PC-9 (cell line): ENCODE results near the gene HHEX. TPM values are rescaled to one million over a fixed set of nuclear protein-coding genes. Genes with fewer than 3 reads are reported as not detected.

ENCODE experiments used
- BruUV-seq: library from RNA; stranded (reverse); fragments of 400-500 nt; replicated peaks from 2 replicates; lab custom pipeline; 2021; lab: Mats Ljungman, UMichigan
- CTCF ChIA-PET: fragments of 300-600 bp; sonication (Branson Sonifier 250); formaldehyde crosslinking; loops from one replicate; lab custom pipeline; 2022; ENCODE audit warnings: antibody characterized with exemption; lab: Charles Lee
- POLR2A ChIA-PET: fragments of 300-600 bp; sonication (Branson Sonifier 250); formaldehyde crosslinking; loops from one replicate; lab custom pipeline; 2022; ENCODE audit warnings: antibody characterized with exemption; ENCODE audit not compliant: unreplicated experiment; lab: Charles Lee
- DNase-seq, 2 experiments: peaks; one replicate each; pipeline versions ENCODE4 v3.0.0 to v3.0.0-alpha.2; 2015 to 2022; ENCODE audit warnings: mixed read lengths in 1 of 2
- H2AFZ ChIP-seq: fragments of 200-600 bp; sonication (generic); 2 replicates; pipeline ENCODE4 v1.8.1; 2017; ENCODE audit warnings: antibody characterized with exemption
- H3F3A ChIP-seq: fragments of 200-600 bp; sonication (generic); 2 replicates; pipeline ENCODE4 v1.8.1; 2017; ENCODE audit warnings: antibody characterized with exemption, mild to moderate bottlenecking, low read depth; ENCODE audit not compliant: insufficient read depth
- H3K27ac ChIP-seq: fragments of 200-600 bp; sonication (generic); 2 replicates; pipeline ENCODE4 v1.6.1; 2016; ENCODE audit warnings: mixed run types
- H3K27me3 ChIP-seq: fragments of 200-600 bp; sonication (generic); 2 replicates; pipeline ENCODE4 v1.6.1; 2016; ENCODE audit warnings: low read depth, mixed run types; ENCODE audit not compliant: insufficient read depth
- H3K36me3 ChIP-seq: fragments of 200-600 bp; sonication (generic); 2 replicates; pipeline ENCODE4 v1.6.1; 2016; ENCODE audit warnings: low read depth, mixed run types
- H3K4me1 ChIP-seq: fragments of 200-600 bp; sonication (generic); replicated peaks from 2 replicates; pipeline ENCODE4 v1.6.1; 2016; ENCODE audit warnings: mixed run types; ENCODE audit not compliant: insufficient read depth
- H3K4me2 ChIP-seq: fragments of 200-600 bp; sonication (generic); 2 replicates; pipeline ENCODE4 v1.6.1; 2017; ENCODE audit warnings: mixed run types
- H3K4me3 ChIP-seq: fragments of 200-600 bp; sonication (generic); 2 replicates; pipeline ENCODE4 v1.6.1; 2016; ENCODE audit warnings: mixed run types
- H3K79me2 ChIP-seq: fragments of 200-600 bp; sonication (generic); 2 replicates; pipeline ENCODE4 v1.6.1; 2017; ENCODE audit warnings: low read depth, mixed run types
- H3K9me2 ChIP-seq: fragments of 200-600 bp; sonication (generic); 2 replicates; pipeline ENCODE4 v1.8.1; 2017; ENCODE audit warnings: mild to moderate bottlenecking; ENCODE audit not compliant: insufficient read depth
- H3K9me3 ChIP-seq: fragments of 200-600 bp; sonication (generic); 2 replicates; pipeline ENCODE4 v1.8.1; 2016; ENCODE audit warnings: low read depth; ENCODE audit not compliant: insufficient read depth
- H4K20me1 ChIP-seq: fragments of 200-600 bp; sonication (generic); 2 replicates; pipeline ENCODE4 v1.8.1; 2017; ENCODE audit not compliant: insufficient read depth
- CTCF ChIP-seq: fragments of 200-600 bp; sonication (generic); conservative IDR thresholded peaks from 2 replicates; pipeline ENCODE4 v1.6.1; 2017; ENCODE audit warnings: mixed run types, antibody characterized with exemption, mild to moderate bottlenecking, moderate library complexity
- EZH2 ChIP-seq: fragments of 200-600 bp; sonication (generic); IDR thresholded peaks from 2 replicates; pipeline ENCODE4 v1.8.0; 2017; ENCODE audit warnings: antibody characterized with exemption, low read depth
- intact Hi-C: fragments of 100-400 bp; cut with micrococcal nuclease; formaldehyde crosslinking; loops from one replicate; pipeline ENCODE4 v1.10.0; 2022; ENCODE audit not compliant: unreplicated experiment
- total RNA-seq: library from RNA; stranded (reverse); gene quantifications from 2 replicates; pipeline ENCODE4 v1.2.3, GENCODE V29; 2021

HHEX gene
- total RNA-seq, 1 experiment from 2014 or later: 7.8 TPM

GRCh38 chr10:92714872-92715271, 25.1 kb downstream of the HHEX start:
- DNase-seq: no peak
- no peaks in the 10 kb centered on the region for H3K9me2 ChIP-seq
- H3K36me3 ChIP-seq: no peaks in the 10 kb centered on the region
- POLR2A ChIA-PET: interaction anchor here (0.6 kb wide), 1 partner anchor 108 kb away, joined by 8 read pairs; no protein-coding TSS in a partner anchor
- H4K20me1 ChIP-seq: no peaks in the 10 kb centered on the region
- no peaks in the 10 kb centered on the region for H3K4me1 ChIP-seq
- CTCF ChIA-PET: no interaction called here
- no peaks in the 10 kb centered on the region for H3K9me3 ChIP-seq
- H3F3A ChIP-seq: no peaks in the 10 kb centered on the region
- H3K4me3 ChIP-seq: no peak overlapping the region
- no peak overlapping the region for H3K4me2 ChIP-seq
- intact Hi-C loops: no loop called here
- no TSS peak for BruUV-seq
- H3K27me3 ChIP-seq: no peaks in the 10 kb centered on the region
- TF ChIP-seq CTCF: no peak
- TF ChIP-seq EZH2: no peak
- no peaks in the 10 kb centered on the region for H3K79me2 ChIP-seq
- H2AFZ ChIP-seq: no peak overlapping the region
- H3K27ac ChIP-seq: no peak overlapping the region

GRCh38 chr10:92719991-92720830, 30.5 kb downstream of the HHEX start:
- no peaks in the 10 kb centered on the region for H4K20me1 ChIP-seq
- no peaks in the 10 kb centered on the region for H3K9me2 ChIP-seq
- no peaks in the 10 kb centered on the region for H3F3A ChIP-seq
- no peak overlapping the region for H3K27ac ChIP-seq
- no peaks in the 10 kb centered on the region for H3K4me1 ChIP-seq
- TF ChIP-seq EZH2 (no peak), CTCF (no peak)
- ChIA-PET CTCF (no interaction called here), POLR2A (interaction anchor here (0.5 kb wide), 1 partner anchor 41 kb away, joined by 3 read pairs; no protein-coding TSS in a partner anchor)
- H3K79me2 ChIP-seq: no peaks in the 10 kb centered on the region
- intact Hi-C loops: no loop called here
- no peak overlapping the region for H2AFZ ChIP-seq
- no peaks in the 10 kb centered on the region for H3K36me3 ChIP-seq
- H3K27me3 ChIP-seq: no peaks in the 10 kb centered on the region
- no TSS peak for BruUV-seq
- no peak overlapping the region for H3K4me2 ChIP-seq
- H3K9me3 ChIP-seq: no peaks in the 10 kb centered on the region
- H3K4me3 ChIP-seq: no peak overlapping the region
- no peak for DNase-seq

GRCh38 chr10:92720831-92721165, 31.0 kb downstream of the HHEX start:
- Histone ChIP-seq H2AFZ (no peak overlapping the region), H3K4me1 (no peaks in the 10 kb centered on the region), H3K36me3 (no peaks in the 10 kb centered on the region), H3K9me2 (no peaks in the 10 kb centered on the region), H3K4me3 (no peak overlapping the region), H3K9me3 (no peaks in the 10 kb centered on the region), H4K20me1 (no peaks in the 10 kb centered on the region), H3K27me3 (no peaks in the 10 kb centered on the region), H3K4me2 (no peak overlapping the region), H3K27ac (no peak overlapping the region), H3F3A (no peaks in the 10 kb centered on the region), H3K79me2 (no peaks in the 10 kb centered on the region)
- ChIA-PET CTCF (no interaction called here), POLR2A (no interaction called here)
- no peak for DNase-seq
- no TSS peak for BruUV-seq
- TF ChIP-seq EZH2 (no peak), CTCF (no peak)
- intact Hi-C loops: no loop called here
